NCI-H1436 treated with DMSO at 0.1 percent for 48 hours (cell line): ENCODE measurements around the gene KMT2C.

ENCODE experiments used
- DNase-seq: peaks from one replicate; lab custom pipeline; 2025; lab: John Stamatoyannopoulos, UW

KMT2C gene

GRCh38 chr7:152140067-152140466 lies 295.7 kb downstream of the KMT2C start:
- DNase-seq = no peak

- no peak for DNase-seq
Measured at GRCh38 chr7:152137476-152138025, 298.3 kb downstream of the KMT2C start.

GRCh38 chr7:152136686-152137085 lies 299.1 kb downstream of the KMT2C start:
- DNase-seq = no peak

- DNase-seq = no peak
Measured at GRCh38 chr7:152133804-152134203, 302.0 kb downstream of the KMT2C start.

GRCh38 chr7:152132812-152133211 lies 303.0 kb downstream of the KMT2C start:
- no peak for DNase-seq

- DNase-seq = no peak
Measured at GRCh38 chr7:152131981-152132494, 303.8 kb downstream of the KMT2C start.

- no peak for DNase-seq
Measured at GRCh38 chr7:152130658-152131590, 304.9 kb downstream of the KMT2C start.

- no peak for DNase-seq
Measured at GRCh38 chr7:152129682-152130081, 306.1 kb downstream of the KMT2C start.

- no peak for DNase-seq
Measured at GRCh38 chr7:152128741-152129461, 306.9 kb downstream of the KMT2C start.

- DNase-seq = no peak
Measured at GRCh38 chr7:152128252-152128651, 307.6 kb downstream of the KMT2C start.

- DNase-seq = no peak
Measured at GRCh38 chr7:152127229-152127628, 308.6 kb downstream of the KMT2C start.

- no peak for DNase-seq
Measured at GRCh38 chr7:152126741-152127140, 309.1 kb downstream of the KMT2C start.

GRCh38 chr7:152122540-152122939 lies 313.3 kb downstream of the KMT2C start:
- DNase-seq = no peak

GRCh38 chr7:152121432-152121831 lies 314.4 kb downstream of the KMT2C start:
- DNase-seq = no peak

- no peak for DNase-seq
Measured at GRCh38 chr7:152120776-152121175, 315.0 kb downstream of the KMT2C start.

- DNase-seq = no peak
Measured at GRCh38 chr7:152120210-152120609, 315.6 kb downstream of the KMT2C start.

- no peak for DNase-seq
Measured at GRCh38 chr7:152117356-152117755, 318.4 kb downstream of the KMT2C start.

GRCh38 chr7:152115021-152115718 lies 320.6 kb downstream of the KMT2C start:
- DNase-seq = no peak

GRCh38 chr7:152112829-152113228 lies 323.0 kb downstream of the KMT2C start:
- no peak for DNase-seq

- no peak for DNase-seq
Measured at GRCh38 chr7:152108359-152108758, 327.4 kb downstream of the KMT2C start.

GRCh38 chr7:152107945-152108344 lies 327.9 kb downstream of the KMT2C start:
- no peak for DNase-seq

GRCh38 chr7:152106990-152107389 lies 328.8 kb downstream of the KMT2C start:
- no peak for DNase-seq
